Panc1 (cell line): ENCODE results near the gene C6orf89. TPM values are rescaled to one million over a fixed set of nuclear protein-coding genes. Genes with fewer than 3 reads are reported as not detected.

Experiments
- ATAC-seq: fragments of 200-7000 bp; cut with Tn5 transposase; 2 replicates; pipeline ENCODE4 v1.9.1; 2020; ENCODE audit warnings: mild to moderate bottlenecking, moderate library complexity
- BruUV-seq: library from RNA; stranded (reverse); fragments of 400-500 nt; replicated peaks from 2 replicates; lab custom pipeline; 2021; lab: Mats Ljungman, UMichigan
- CTCF ChIA-PET: fragments of 300-600 bp; sonication (Branson Sonifier 250); formaldehyde crosslinking; loops from one replicate; lab custom pipeline; 2022; ENCODE audit warnings: antibody characterized with exemption; lab: Charles Lee
- POLR2A ChIA-PET: fragments of 300-600 bp; sonication (Branson Sonifier 250); formaldehyde crosslinking; loops from one replicate; lab custom pipeline; 2022; ENCODE audit warnings: antibody characterized with exemption; lab: Charles Lee
- DNase-seq: peaks from one replicate; pipeline ENCODE4 v3.0.0-alpha.2; 2010; ENCODE audit warnings: low read depth, low spot score
- H3K27ac ChIP-seq: 2 replicates; pipeline ENCODE4 v1.5.1; 2011; ENCODE audit warnings: mild to moderate bottlenecking, low read length, inconsistent platforms
- H3K27me3 ChIP-seq: fragments of 200-500 bp; sonication (Bioruptor generic); 2 replicates; pipeline ENCODE4 v1.6.0; 2014; ENCODE audit warnings: low read length, inconsistent platforms; ENCODE audit not compliant: control insufficient read depth, insufficient read depth
- H3K36me3 ChIP-seq: fragments of 200-500 bp; sonication (Bioruptor generic); 2 replicates; pipeline ENCODE4 v1.5.1; 2014; ENCODE audit warnings: inconsistent platforms, mild to moderate bottlenecking, low read length, moderate library complexity; ENCODE audit not compliant: control insufficient read depth, insufficient read depth
- H3K4me1 ChIP-seq: 2 replicates; pipeline ENCODE4 v1.5.1; 2011; ENCODE audit warnings: inconsistent platforms, mild to moderate bottlenecking, low read length, moderate library complexity; ENCODE audit not compliant: control insufficient read depth, insufficient read depth
- H3K4me3 ChIP-seq, 2 experiments: 2 replicates each; pipeline ENCODE4 v1.5.1; 2011 to 2012; ENCODE audit warnings: low read depth in 2 of 2, low read length in 2 of 2, mild to moderate bottlenecking in 2 of 2, inconsistent platforms in 1 of 2, moderate library complexity in 1 of 2
- H3K9me3 ChIP-seq: fragments of 200-500 bp; sonication (Bioruptor generic); 2 replicates; pipeline ENCODE4 v1.5.1; 2014; ENCODE audit warnings: low read depth, mild to moderate bottlenecking, inconsistent platforms, low read length, moderate library complexity; ENCODE audit not compliant: control insufficient read depth, insufficient read depth
- POLR2AphosphoS5 ChIP-seq: IDR thresholded peaks from 2 replicates; pipeline ENCODE4 v1.6.1; 2012; ENCODE audit warnings: mild to moderate bottlenecking, low read depth, low read length, moderate library complexity
- REST ChIP-seq, 2 experiments: IDR thresholded peaks; 2 replicates each; pipeline ENCODE4 v1.6.1; 2011 to 2012; ENCODE audit warnings: low read depth in 2 of 2, control low read depth in 1 of 2, low read length in 1 of 2, mild to moderate bottlenecking in 1 of 2, moderate library complexity in 1 of 2; ENCODE audit not compliant: insufficient read depth in 1 of 2
- SIN3A ChIP-seq: IDR thresholded peaks from 2 replicates; pipeline ENCODE4 v1.6.1; 2012; ENCODE audit warnings: low read depth, mild to moderate bottlenecking, low read length, moderate library complexity, borderline replicate concordance; ENCODE audit not compliant: insufficient read depth
- TCF7L2 ChIP-seq: IDR thresholded peaks from 2 replicates; pipeline ENCODE4 v1.6.1; 2011; ENCODE audit warnings: mild to moderate bottlenecking, low read depth, low read length, inconsistent platforms
- in situ Hi-C: cut with HindIII; loops from 2 replicates; pipeline ENCODE4 v1.10.0; 2016; ENCODE audit warnings: low sequenced_read_pairs, low pct_unique_long_range_greater_than_20kb
- intact Hi-C: fragments of 100-400 bp; cut with micrococcal nuclease; formaldehyde crosslinking; loops from one replicate; pipeline ENCODE4 v1.10.0; 2022; ENCODE audit not compliant: unreplicated experiment
- total RNA-seq: library from RNA; stranded (reverse); gene quantifications from one replicate; pipeline ENCODE4 v1.2.1, GENCODE V29; 2021; ENCODE audit not compliant: unreplicated experiment
- TF ChIP-seq, protein P1 (sequence below): fragments of 450-650 bp; IDR thresholded peaks from 2 replicates; pipeline ENCODE4 v1.5.1; 2017; ENCODE audit warnings: mild to moderate bottlenecking

The C6orf89 gene
- total RNA-seq, 1 experiment from 2014 or later, result 59.2 TPM

DNA sequence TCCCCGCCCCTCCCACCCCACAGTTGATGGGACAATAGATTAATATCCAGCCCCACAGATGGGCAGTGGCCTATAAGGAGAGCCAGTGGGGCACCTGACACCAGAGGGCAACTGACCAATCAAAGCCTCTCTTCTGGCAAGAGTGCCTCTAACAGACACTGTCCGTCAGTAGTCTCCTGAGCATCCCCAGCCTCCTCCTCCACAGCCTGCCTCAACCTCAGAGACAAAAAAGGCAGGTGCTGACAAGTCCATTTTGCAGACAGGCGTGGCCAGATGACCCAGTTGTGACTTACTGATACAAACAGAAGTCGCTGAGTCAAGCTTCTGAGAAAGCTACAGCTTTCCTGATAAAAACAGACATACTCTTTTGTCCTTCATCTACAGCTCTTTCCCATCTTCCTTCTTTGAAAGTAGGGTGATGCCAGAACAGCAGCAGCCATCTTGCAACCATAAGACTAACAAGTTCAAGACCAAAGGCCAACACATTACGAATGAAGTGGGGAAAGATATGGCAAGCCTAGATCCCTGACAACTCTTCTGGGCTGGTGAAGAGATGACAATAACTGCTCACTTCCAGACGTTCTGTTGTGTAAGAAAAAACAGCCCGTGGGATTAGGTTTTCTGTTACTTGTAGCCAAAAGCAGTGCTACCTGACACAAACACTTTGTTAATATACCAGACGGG is 23.4 kb upstream of the C6orf89 start:
- TF ChIP-seq, protein P1, sequence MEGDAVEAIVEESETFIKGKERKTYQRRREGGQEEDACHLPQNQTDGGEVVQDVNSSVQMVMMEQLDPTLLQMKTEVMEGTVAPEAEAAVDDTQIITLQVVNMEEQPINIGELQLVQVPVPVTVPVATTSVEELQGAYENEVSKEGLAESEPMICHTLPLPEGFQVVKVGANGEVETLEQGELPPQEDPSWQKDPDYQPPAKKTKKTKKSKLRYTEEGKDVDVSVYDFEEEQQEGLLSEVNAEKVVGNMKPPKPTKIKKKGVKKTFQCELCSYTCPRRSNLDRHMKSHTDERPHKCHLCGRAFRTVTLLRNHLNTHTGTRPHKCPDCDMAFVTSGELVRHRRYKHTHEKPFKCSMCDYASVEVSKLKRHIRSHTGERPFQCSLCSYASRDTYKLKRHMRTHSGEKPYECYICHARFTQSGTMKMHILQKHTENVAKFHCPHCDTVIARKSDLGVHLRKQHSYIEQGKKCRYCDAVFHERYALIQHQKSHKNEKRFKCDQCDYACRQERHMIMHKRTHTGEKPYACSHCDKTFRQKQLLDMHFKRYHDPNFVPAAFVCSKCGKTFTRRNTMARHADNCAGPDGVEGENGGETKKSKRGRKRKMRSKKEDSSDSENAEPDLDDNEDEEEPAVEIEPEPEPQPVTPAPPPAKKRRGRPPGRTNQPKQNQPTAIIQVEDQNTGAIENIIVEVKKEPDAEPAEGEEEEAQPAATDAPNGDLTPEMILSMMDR, result no peak
- TF ChIP-seq TCF7L2, result no peak
- no peak for TF ChIP-seq REST (IDR thresholded peaks at IDR 0.05; ENCODE audit: insufficient read depth in 1 of 2, low read depth in 2 of 2, low read length in 1 of 2)
- no peak for TF ChIP-seq SIN3A
- Histone ChIP-seq H3K9me3 (no peaks in the 10 kb centered on the region), H3K4me1 (peaks cover 6% of the 10 kb centered on the region), H3K27me3 (no peaks in the 10 kb centered on the region), H3K27ac (no peak overlapping the region), H3K4me3 (no peak overlapping the region), H3K36me3 (no peaks in the 10 kb centered on the region)
- intact Hi-C loops (no loop called here), in situ Hi-C loops (no loop called here)
- ATAC-seq, result no peak
- ChIA-PET CTCF (no interaction called here), POLR2A (no interaction called here)
- no peak for DNase-seq
- no TSS peak for BruUV-seq

- Histone ChIP-seq H3K4me3 (no peak overlapping the region), H3K4me1 (peaks cover 6% of the 10 kb centered on the region), H3K9me3 (no peaks in the 10 kb centered on the region), H3K36me3 (no peaks in the 10 kb centered on the region), H3K27ac (no peak overlapping the region), H3K27me3 (no peaks in the 10 kb centered on the region)
- in situ Hi-C loops (no loop called here), intact Hi-C loops (no loop called here)
- TF ChIP-seq SIN3A (no peak), POLR2AphosphoS5 (no peak), TCF7L2 (no peak), REST (IDR thresholded peaks at IDR 0.05; ENCODE audit: insufficient read depth in 1 of 2, low read depth in 2 of 2, low read length in 1 of 2) (no peak)
- TF ChIP-seq, protein P1, result no peak
- no TSS peak for BruUV-seq
- CTCF ChIA-PET, result no interaction called here
- POLR2A ChIA-PET, result no interaction called here
- ATAC-seq, result no peak
- no peak for DNase-seq
Measured at GRCh38 chr6:36862848-36863382, 22.8 kb upstream of the C6orf89 start.
